NCI-H2029 (cell line): Measurements from ENCODE around the gene ARRB1.
"Not testable (repeated sequence)": the region's sequence is repeated elsewhere in the genome, so short reads cannot be mapped to it uniquely, and the experiment has no call there.

Source experiments
- DNase-seq: peaks from one replicate; lab custom pipeline; 2025; lab: John Stamatoyannopoulos, UW

The ARRB1 gene

DNA sequence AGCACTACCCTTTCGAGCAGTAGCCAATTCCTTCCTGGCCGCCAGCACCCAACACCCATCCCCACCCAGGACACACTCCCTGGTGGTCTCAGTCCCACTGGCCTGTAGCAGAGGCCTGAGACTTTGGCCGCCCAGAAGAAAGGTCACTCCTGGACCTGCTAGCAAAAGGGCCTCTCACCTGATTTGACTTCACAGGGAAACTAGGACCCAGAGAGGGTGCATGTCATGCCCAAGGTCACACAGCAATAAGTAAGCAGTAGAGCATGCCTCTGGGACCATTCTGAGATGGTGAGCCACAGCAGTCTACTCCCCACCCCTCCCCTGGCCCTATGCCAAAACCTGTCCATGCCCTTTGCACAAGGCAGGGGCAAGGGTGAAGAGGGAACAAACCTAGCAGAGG is 7.3 kb downstream of the ARRB1 start:
- DNase-seq: no peak

DNA sequence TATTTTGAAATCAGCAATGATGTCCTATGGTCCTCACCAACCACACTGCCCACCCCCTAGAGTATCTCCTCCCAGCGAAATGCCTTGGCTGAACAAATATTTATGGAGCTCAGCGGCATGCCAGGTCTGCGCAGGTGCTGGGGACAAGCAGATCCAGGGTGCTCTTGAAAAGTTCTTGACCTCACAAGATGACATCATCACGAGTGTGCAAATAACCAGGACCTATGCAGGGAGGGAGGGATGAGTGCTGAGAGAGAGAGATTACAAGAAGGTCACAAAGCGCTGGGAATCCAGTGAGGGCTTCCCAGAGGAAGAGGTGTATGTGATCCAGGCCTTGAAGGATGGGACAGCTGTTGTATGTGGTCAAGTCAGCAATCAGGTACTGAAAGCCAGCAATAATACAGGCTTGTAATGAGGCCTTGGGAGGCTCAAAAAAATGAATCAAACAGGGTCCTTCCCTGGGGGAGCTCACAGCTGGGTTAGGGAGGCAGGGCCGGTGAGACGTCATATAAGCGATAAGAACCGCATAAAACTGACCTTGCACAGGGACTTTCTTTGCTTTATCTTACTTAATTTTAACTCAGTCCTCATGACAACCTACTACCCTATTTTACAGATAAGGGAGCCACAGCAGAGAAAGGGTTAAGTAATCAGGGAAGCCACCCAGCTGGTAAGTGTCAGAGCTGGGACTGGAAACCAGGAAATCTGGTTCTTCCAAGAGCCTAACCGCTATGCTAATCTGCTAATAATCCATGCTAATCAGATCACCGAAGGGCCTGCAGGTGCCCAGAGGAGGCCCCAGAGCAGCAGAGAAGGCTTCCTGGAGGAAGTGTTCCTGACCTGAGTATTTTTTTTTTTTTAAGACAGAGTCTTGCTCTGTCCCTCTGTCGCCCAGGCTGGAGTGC is 8.2 kb downstream of the ARRB1 start:
- DNase-seq: peak; percentile 96

DNA sequence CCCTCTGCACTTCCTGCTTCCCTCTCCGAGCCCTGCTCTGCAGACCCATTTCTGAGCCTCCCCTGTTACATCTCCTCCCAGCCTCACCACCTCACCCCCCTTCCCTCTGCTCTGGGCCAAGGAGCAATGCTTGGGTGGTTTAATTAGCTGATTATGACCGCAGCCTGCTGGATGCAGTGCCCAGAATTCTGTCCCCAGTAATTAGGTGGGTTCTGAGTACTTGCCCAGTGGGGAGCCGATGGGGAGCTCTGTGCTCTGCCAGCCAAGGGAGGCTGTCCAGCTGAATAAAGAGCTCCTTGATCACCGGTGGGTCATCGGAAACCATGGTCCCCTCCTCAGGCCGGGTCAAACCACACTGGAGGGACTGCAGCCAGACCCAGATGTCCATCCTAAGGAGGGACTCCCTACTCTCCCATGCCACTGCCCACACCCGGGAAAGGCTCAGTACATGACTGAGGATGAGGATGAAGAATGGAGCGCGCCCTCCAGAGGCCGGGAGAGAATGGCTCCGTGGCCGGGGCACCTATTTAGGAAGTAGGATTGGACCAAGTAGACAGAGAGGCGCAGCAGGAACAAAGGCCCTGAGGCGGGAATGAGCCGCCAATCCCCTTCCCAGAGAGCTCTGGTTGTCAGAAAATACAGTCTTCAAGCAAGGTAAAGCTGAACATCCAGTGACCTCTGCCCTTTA is 9.1 kb downstream of the ARRB1 start:
- DNase-seq: peak; percentile 53

DNA sequence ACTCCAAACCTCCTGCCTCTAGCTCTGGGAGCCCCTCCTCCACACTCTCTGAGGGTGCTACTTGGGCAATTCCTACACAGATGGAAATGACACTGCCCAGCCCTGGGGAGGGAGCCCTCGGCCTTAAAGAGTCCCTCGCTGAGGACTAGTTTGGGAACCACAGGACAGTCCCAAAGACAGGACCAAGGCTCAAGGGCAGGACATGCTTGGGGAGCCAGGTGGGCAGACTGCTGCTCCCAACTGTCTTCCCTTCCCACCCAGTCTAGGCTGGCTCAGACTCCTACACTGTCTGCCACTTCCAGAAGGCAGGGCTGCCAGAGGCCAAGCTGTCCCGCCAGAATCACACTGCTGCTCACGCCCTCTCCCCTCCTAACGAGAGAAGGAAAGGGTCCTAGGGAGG is 9.8 kb downstream of the ARRB1 start:
- DNase-seq: no peak

DNA sequence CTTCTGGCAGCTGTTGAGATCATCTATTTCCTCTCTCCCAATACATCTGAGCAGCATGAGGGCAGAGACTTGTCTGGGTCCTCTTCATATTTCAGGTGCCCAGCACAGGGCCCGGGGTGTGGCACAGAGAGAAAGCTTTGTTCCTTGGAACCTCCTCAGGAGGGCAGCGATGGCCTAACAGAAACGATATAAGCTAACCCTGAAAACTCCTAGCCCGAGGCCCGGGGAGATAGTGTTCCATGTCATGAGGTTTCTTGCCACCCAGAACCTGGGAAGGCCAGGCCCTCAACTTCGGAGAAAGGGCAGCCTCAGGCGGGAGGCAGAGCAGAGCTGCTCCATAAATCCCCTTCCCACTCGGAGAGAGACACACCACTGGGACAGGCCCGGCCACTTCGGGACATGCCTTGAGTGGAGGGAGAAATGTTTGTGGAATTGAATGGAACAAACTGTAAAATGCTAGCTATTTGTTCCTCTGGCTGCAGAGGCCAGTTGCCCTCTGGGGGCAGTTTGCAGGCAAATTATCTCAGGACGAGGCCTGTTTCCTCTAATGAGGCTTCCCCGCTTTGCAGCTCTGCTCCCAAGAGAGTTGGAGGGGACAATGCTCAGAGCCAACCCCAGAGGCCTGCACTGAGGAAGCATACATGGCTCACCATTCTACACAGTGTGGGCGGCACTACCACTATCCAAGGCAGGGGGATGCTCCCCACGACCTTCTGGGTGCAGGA is 11.6 kb downstream of the ARRB1 start:
- DNase-seq: no peak

DNA sequence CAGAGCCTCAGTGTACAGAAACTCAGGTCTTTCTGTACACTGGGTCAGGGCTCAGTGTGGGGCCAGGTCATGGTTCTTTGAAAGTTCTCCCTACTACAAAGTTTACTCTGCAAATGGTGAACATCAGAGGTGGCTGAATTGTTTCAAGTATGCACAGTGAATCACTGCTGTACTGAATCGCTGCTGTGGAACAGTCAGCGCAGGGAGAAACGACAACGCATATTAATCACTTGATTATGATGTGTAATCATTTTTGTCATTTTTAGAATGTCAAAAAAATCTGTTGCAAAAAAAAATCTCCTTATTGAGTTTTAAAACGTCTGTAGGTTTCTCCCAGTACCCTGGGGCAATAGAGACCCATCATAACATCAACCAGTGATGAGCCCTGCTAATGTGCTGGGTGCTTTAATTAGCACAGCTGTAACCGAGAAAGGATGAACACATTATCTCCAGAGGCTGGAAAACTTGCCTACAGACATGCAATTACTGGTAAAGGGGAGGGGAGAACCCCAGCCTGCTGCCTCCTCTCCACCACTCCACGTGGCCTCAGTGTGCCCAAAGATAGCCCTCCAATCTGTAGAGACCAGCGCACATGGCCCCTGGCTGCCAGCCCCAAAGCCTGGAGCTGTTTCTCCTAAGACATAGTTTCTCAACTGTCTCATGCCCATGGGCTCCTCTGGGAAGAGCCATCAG is 12.8 kb downstream of the ARRB1 start:
- DNase-seq: no peak

DNA sequence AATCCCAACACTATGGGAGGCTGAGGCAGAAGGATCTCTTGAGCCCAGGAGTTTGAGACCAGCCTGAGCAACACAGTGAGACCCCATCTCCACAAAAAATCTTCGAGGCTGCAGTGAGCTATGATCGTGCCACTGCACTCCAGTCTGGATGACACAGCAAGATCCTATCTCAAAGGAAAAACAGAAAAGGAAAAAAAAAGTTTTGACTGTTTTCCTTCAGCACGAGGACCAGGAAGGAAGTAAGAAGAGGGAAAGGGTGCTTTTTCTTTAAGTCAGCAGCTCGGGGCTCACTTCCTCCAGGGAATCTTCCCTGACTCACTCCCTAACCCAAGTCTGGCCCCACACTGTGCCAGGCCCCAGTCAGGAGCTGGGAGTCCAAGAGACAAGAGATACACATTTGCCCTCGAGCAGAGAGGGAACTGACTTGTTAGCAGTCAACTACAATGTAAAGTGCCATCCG is 14.2 kb downstream of the ARRB1 start:
- no peak for DNase-seq

DNA sequence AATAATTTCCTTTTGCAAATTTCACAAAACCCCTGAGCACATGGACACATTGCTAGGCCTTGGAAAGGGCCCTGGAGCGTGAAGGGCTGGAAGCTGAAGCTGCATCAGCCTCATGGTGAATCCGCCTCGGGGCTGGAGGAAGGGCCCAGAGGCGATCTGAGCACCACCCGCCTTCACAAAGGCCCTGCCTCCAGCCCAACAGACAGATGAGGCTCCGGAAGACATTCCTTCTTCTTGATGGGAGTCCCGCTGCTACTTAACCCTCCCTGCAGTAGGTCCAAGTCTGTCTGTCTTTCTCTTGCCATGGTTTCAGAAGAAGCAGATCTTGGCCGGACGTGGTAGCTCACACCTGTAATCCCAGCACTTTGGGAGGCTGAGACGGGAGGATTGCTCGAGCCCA is 16.5 kb downstream of the ARRB1 start:
- DNase-seq: no peak

DNA sequence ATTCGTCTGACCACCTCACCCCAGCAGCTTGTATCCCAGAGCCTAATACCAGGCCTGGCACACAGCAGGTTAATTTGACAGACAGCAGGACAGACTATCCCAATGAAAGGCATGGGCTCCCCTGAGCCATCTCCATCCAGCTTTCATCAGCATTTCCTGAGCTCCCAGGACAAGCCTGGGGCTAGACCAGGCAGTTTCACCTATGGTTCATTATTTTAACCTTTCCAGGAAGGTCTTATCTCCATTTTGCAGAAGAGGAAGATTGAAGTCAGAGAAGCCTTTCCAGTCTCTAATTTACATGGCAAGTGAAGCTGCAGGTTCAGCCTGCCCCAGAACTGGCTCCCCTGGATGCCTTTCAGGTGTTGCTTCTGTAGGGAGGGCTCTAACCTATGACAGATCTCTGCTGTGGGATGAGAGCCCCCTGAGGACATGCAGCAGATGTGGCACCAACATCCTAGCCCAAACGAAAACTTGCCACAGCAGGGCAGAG is 17.0 kb downstream of the ARRB1 start:
- no peak for DNase-seq

DNA sequence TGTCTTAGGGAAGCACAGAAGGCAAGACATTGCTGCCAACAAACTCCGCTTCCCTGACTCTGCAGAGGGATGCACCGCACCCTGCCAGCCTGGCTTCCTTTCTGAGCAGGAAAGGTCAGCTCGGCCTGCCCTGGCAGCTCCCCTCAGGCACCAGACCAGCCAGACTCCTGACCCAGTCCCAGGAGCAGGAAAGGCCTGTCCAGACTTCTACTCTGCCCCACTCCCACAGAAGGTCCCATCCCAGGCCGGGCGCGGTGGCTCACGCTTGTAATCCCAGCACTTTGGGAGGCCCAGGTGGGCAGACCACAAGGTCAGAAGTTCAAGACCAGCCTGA is 17.7 kb downstream of the ARRB1 start:
- DNase-seq: no peak

DNA sequence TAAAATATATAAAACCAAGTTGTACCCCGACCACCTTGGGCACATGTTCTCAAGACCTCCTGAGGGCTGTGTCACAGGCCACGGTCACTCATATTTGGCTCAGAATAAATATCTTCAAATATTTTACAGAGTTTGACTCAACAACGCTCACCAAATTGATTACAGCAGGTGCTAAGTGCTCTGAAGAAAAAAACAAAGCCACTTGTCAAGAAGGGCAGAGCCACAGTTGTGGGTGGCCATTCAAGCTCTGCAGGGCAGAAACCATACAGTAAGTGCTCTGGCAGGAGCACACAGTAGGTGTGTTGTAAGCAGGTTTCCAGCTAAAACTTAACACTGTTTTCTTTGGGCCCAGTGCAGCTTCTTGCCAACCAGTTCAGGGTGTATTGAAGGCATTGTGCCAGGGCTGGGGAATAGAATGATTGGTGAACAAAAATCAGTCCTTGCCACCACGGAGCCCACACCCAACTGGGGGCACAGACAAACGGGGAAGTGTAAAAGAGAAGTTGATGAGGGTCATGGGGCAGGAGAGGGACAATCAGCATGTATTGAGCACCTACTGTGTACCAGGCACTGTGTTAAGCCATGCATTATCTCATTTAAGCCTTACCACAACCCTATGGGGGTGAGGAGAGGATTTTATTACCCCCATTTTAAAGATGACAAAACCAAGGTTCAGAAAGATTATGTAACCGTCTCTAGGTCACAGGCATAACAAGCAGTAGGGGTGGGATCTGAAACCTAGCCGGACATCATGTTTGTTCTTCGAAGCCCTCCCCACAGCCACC is 18.2 kb downstream of the ARRB1 start:
- no peak for DNase-seq

DNA sequence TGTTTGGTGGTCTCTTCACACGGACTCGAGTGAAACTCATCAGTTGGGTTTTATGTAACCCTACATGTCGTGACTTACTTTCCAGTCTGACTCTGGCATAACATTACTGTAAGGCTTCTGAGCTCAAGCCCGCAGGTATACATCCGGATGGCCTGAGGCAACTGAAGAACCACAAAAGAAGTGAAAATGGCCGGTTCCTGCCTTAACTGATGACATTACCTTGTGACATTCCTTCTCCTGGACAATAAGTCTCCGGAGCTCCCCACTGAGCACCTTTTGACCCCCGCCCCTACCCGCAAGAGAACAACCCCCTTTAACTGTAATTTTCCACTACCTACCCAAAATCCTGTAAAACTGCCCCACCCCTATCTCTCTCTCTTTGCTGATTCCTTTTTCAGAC is 19.7 kb downstream of the ARRB1 start:
- DNase-seq: not testable (repeated sequence)

DNA sequence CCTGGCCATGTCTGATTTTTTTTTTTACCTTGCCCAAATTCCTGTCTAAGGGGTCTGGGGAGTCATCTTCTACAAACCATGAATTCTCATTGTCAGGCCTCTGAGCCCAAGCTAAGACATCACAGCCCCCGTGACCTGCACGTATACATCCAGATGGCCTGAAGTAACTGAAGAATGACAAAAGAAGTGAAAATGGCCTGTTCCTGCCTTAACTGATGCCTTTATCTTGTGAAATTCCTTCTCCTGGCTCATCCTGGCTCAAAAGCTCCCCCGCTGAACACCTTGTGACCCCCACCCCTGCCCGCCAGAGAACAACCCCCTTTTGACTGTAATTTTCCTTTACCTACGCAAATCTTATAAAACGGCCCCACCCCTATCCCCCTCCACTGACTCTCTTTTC is 20.2 kb downstream of the ARRB1 start:
- DNase-seq: not testable (repeated sequence)

DNA sequence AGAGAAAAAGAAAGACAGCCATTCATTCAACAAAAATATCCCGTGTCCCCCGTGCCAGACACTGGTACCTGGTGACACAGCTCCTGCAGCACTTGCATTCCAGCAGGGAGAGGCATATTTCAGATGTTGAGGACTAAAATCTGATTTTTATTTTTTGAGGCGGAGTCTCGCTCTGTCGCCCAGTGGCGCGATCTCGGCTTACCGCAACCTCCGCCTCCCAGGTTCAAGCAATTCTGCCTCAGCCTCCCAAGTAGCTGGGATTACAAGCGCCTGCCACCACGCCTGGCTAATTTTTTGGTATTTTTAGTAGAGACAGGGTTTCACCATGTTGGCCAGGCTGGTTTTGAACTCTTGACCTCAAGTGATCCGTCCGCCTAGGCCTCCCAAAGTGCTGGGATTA is 20.6 kb downstream of the ARRB1 start:
- not testable (repeated sequence) for DNase-seq

DNA sequence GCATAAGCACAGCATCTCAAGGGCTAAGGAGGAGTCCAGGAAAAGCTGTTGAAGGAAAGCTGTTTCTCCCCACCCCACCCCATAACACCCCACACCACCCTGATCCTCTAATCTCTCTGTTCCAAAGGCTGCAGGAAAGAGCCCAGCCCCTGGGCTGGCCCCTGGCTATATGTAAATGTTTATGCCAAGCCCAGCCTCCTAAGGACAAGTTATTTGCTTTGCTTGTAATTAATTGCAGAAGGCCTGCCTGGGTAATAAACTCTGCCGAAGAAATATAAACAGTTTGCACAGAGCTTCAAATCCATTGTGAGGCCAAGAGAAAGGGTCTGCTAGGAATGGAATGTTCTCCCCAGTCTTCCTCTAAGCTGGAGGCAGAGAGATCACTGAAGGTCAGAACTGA is 21.2 kb downstream of the ARRB1 start:
- no peak for DNase-seq

DNA sequence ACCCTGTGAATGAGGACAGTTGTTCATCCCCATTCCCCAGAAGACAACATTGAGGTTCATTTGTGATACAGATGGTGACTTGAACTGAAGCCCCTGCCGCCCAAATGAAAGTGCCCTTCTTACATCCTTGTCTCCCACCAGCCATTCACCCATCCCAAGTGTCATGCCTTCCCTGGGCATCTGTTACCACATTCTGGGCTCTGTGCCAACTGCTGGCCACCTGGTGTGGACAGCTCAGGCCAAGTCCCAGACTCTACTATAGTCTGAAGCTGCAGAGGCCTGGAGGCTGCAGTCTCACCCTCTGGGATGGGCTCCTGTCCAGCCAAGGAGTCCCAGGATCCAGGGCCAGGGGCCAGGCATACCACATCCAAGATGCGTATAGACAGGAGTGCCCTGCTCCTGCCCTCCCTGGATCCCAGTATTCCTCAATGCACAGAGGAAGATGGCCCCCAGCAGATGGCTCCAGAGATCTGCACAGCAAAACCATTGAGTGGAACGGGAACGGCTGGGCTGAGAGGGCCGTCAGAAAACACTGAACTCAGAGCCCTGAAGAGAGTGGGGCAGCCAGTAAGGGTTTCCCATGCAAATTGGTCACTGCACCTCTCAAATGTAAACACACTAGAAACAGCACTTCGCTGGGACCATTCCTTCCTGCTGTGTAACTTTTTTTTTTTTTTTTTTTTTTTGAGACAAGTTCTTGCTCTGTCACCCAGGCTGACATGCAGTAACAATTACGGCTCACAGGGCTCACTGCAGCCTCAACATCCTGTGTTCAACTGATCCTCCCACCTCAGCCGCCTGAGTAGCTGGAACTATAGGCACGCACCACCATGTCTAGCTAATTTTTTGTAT is 22.8 kb downstream of the ARRB1 start:
- peak; percentile 89 for DNase-seq

DNA sequence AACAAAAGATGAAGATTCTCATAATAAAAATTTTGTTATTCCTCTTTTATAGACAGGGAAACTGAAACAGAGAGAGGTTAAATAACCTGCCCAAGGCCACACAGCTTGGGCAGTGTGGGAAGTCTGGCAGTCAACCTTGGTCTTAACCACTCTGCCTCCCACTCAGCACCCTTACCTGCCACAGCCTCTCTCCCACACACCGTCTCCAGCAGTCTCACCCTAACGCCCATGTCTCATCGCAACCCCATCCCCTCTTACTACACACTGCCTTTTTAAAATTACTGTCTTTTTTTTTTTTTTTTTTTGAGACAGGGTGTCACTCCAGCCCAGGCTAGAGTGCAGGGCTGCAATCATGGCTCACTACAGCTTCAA is 25.0 kb downstream of the ARRB1 start:
- DNase-seq: no peak

DNA sequence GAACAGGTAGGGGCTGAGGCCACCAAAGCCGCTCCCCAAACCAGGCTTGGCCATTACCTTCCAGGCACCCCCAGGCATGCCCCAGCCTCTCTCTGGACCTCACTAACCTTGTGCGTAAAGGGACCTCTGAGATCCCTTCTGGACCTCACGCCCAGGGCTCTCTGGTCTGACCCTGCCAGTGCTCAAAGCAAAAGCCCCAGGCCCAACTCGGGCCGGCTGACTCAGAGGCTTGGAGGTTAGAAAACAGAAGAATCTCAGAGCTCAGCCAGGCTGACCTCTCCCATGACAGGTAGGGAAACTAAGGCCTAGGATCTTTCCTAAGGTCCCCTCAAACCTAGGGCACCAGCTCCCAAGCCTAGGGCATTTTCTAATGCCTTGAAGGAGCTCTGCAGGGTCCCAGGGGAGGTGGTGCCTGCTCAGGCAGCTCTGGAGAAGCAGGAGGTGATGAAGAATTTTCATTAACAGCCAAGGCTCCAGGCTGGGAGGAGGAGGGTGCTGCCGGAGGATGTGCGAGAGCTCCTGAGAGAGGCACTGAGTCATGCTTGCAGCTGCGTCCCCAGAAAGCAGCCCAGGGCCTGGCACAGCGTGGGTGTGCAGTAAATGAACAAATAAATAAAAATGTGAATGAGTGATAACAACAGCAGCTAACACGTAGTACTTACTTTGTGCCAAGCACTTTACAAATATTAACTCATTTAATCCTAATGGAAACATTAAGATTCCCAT is 25.6 kb downstream of the ARRB1 start:
- DNase-seq: no peak

DNA sequence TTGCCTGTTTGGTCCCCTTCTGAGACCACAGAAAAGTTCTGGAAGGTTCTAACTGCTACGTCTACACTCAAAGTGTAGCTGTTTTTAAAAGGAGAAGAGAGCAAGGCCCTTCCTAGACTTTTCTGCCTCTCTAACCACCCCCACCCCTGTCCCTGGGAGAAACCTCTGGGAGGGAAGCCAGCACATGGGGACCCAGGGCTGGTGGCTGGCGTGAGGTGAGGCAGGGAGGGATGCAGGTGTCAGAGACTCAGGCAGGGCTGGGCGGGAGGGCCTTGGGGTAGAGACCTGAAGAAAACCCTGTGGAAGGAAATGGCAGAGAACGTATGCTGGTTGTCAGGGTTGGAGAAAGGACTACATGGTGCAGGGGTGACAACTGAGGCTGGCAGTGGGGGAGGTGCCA is 26.7 kb downstream of the ARRB1 start:
- no peak for DNase-seq

DNA sequence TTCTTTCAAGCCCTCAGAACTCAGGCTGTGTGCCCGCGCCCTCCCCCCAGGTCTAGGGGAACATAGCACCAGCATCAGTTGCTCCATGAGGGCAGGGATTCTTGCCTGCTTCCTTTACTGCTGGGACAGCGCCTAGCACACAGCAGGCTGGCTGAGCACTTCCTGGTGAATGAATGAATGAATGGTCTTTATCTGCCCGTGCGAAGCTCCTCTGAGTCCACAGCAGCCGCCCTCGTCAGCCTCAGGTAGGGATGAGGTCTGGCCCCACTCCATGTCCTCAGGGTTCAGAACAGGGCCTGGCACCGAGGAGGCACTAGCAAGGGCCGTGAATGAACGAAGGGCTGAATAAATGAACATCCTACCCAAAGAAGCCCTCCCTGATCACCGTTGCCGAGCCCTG is 27.3 kb downstream of the ARRB1 start:
- DNase-seq: no peak
